HCT116 (cell line): ENCODE results near the gene CALCA. TPM values are rescaled to one million over a fixed set of nuclear protein-coding genes. Genes with fewer than 3 reads are reported as not detected.

Experiments
- ATAC-seq: fragments of 200-7000 bp; cut with Tn5 transposase; 2 replicates; pipeline ENCODE4 v1.9.1; 2020; ENCODE audit warnings: mild to moderate bottlenecking, moderate library complexity
- BruUV-seq: library from RNA; stranded (reverse); fragments of 400-500 nt; replicated peaks from 2 replicates; lab custom pipeline; 2021; lab: Mats Ljungman, UMichigan
- CTCF ChIA-PET: fragments of 300-600 bp; sonication (Branson Sonifier 250); formaldehyde crosslinking; loops from one replicate; lab custom pipeline; 2021; ENCODE audit warnings: antibody characterized with exemption; lab: Charles Lee
- POLR2A ChIA-PET: fragments of 300-600, 350-600 bp; sonication (Branson Sonifier 250); formaldehyde crosslinking; loops from one replicate; lab custom pipeline; 2021; ENCODE audit warnings: antibody characterized with exemption; lab: Charles Lee
- RAD21 ChIA-PET, 2 experiments: fragments of 300-600 bp; sonication (Branson Sonifier 250); formaldehyde crosslinking; loops; one replicate each; lab custom pipeline; 2023; ENCODE audit warnings: low total read pairs in 2 of 2; ENCODE audit not compliant: uncharacterized antibody in 2 of 2, unreplicated experiment in 2 of 2, low non-redundant PET in 1 of 2; lab: Charles Lee
- DNase-seq: peaks from one replicate; pipeline ENCODE4 v3.0.0-alpha.2; 2010; ENCODE audit warnings: low read depth, low spot score
- H2AFZ ChIP-seq: fragments of 200-600 bp; shearing (Covaris generic), sonication (generic); 2 replicates; pipeline ENCODE4 v1.6.1; 2017; ENCODE audit warnings: low read depth, mixed run types, mixed read lengths, antibody characterized with exemption, low read length; ENCODE audit not compliant: poor library complexity, severe bottlenecking
- H3K27ac ChIP-seq: 2 replicates; pipeline ENCODE4 v1.5.1; 2012; ENCODE audit warnings: low read depth, low read length
- H3K27me3 ChIP-seq: fragments of 200-600 bp; sonication (generic); 2 replicates; pipeline ENCODE4 v1.6.1; 2016; ENCODE audit warnings: mixed run types, low read length, mixed read lengths; ENCODE audit not compliant: insufficient read depth
- H3K36me3 ChIP-seq, 2 experiments: fragments of 200-500 bp in 1 of 2; fragments of 200-600 bp in 1 of 2; sonication (Bioruptor generic) in 1 of 2; sonication (generic) in 1 of 2; 2 replicates each; pipeline versions ENCODE4 v1.5.1 to v1.6.1; 2014 to 2016; ENCODE audit warnings: low read length in 2 of 2, inconsistent platforms in 1 of 2, mixed read lengths in 1 of 2, mixed run types in 1 of 2; ENCODE audit not compliant: insufficient read depth in 2 of 2, control insufficient read depth in 1 of 2
- H3K4me1 ChIP-seq, 2 experiments: fragments of 200-600 bp in 1 of 2; sonication (generic) in 1 of 2; 2 replicates each; pipeline versions ENCODE4 v1.5.1 to v1.6.1; 2012 to 2017; ENCODE audit warnings: low read length in 2 of 2, inconsistent platforms in 1 of 2, mild to moderate bottlenecking in 1 of 2, mixed read lengths in 1 of 2, mixed run types in 1 of 2, moderate library complexity in 1 of 2; ENCODE audit not compliant: insufficient read depth in 2 of 2, control insufficient read depth in 1 of 2
- H3K4me2 ChIP-seq: fragments of 200-600 bp; sonication (generic); 2 replicates; pipeline ENCODE4 v1.6.1; 2017; ENCODE audit warnings: mixed run types, low read length, mixed read lengths
- H3K4me3 ChIP-seq, 2 experiments: fragments of 200-600 bp in 1 of 2; sonication (generic) in 1 of 2; replicated peaks in 1 of 2; 2 replicates each; pipeline ENCODE4 v1.5.1; 2011 to 2016; ENCODE audit warnings: low read length in 2 of 2, control low read depth in 1 of 2, low read depth in 1 of 2, mild to moderate bottlenecking in 1 of 2, mixed read lengths in 1 of 2, mixed run types in 1 of 2
- H3K79me2 ChIP-seq: fragments of 200-600 bp; sonication (generic); 2 replicates; pipeline ENCODE4 v1.6.1; 2017; ENCODE audit warnings: mild to moderate bottlenecking, mixed run types, low read length, moderate library complexity, mixed read lengths; ENCODE audit not compliant: insufficient read depth
- H3K9ac ChIP-seq: fragments of 200-600 bp; sonication (generic); 2 replicates; pipeline ENCODE4 v1.6.1; 2016; ENCODE audit warnings: low read length, mixed read lengths
- H3K9me2 ChIP-seq: fragments of 200-600 bp; sonication (generic), shearing (Covaris generic); 2 replicates; pipeline ENCODE4 v1.6.1; 2017; ENCODE audit warnings: mixed run types, mild to moderate bottlenecking, moderate library complexity; ENCODE audit not compliant: insufficient read depth
- H3K9me3 ChIP-seq, 2 experiments: fragments of 200-500 bp in 1 of 2; fragments of 200-600 bp in 1 of 2; sonication (Bioruptor generic) in 1 of 2; sonication (generic) in 1 of 2; 2 replicates each; pipeline ENCODE4 v1.6.1; 2014 to 2017; ENCODE audit warnings: low read length in 2 of 2, mixed read lengths in 2 of 2, inconsistent platforms in 1 of 2, low read depth in 1 of 2, mild to moderate bottlenecking in 1 of 2, mixed run types in 1 of 2, moderate library complexity in 1 of 2; ENCODE audit not compliant: control insufficient read depth in 1 of 2, insufficient read depth in 1 of 2
- H4K20me1 ChIP-seq: fragments of 200-600 bp; sonication (generic), shearing (Covaris generic); 2 replicates; pipeline ENCODE4 v1.6.1; 2017; ENCODE audit warnings: mixed run types, mild to moderate bottlenecking, moderate library complexity; ENCODE audit not compliant: insufficient read depth
- CEBPB ChIP-seq: IDR thresholded peaks from 2 replicates; pipeline ENCODE4 v1.6.1; 2012; ENCODE audit warnings: low read depth
- FOSL1 ChIP-seq: IDR thresholded peaks from 2 replicates; pipeline ENCODE4 v1.6.1; 2012; ENCODE audit warnings: low read depth
- MAX ChIP-seq: IDR thresholded peaks from 2 replicates; pipeline ENCODE4 v1.6.1; 2012
- REST ChIP-seq: IDR thresholded peaks from 2 replicates; pipeline ENCODE4 v1.6.1; 2012; ENCODE audit warnings: low read depth
- SP1 ChIP-seq: IDR thresholded peaks from 2 replicates; pipeline ENCODE4 v1.6.1; 2012; ENCODE audit warnings: low read depth
- TCF7L2 ChIP-seq: IDR thresholded peaks from 2 replicates; pipeline ENCODE4 v1.7.0; 2011; ENCODE audit warnings: borderline replicate concordance, inconsistent platforms; ENCODE audit not compliant: insufficient read depth, insufficient read length; ENCODE audit errors: extremely low read depth
- YY1 ChIP-seq: IDR thresholded peaks from 2 replicates; pipeline ENCODE4 v1.6.1; 2011; ENCODE audit warnings: low read length, low read depth, moderate library complexity, mild to moderate bottlenecking; ENCODE audit not compliant: insufficient replicate concordance; ENCODE audit errors: extremely low read depth
- ZNF274 ChIP-seq: fragments of 200-500 bp; sonication (Bioruptor generic); IDR thresholded peaks from 2 replicates; pipeline ENCODE4 v1.6.1; 2014; ENCODE audit warnings: mild to moderate bottlenecking, low read depth, low read length, inconsistent platforms
- intact Hi-C: fragments of 100-400 bp; cut with micrococcal nuclease; formaldehyde crosslinking; loops from 2 replicates; pipeline ENCODE4 v1.10.0; 2022
- total RNA-seq: library from RNA; stranded (reverse); gene quantifications from one replicate; pipeline ENCODE4 v1.2.1, GENCODE V29; 2021; ENCODE audit not compliant: unreplicated experiment
- TF ChIP-seq, protein P1 (sequence below): IDR thresholded peaks from 2 replicates; pipeline ENCODE4 v1.6.1; 2012
- TF ChIP-seq, protein P2 (sequence below): IDR thresholded peaks from 2 replicates; pipeline ENCODE4 v1.6.1; 2011; ENCODE audit warnings: mild to moderate bottlenecking, low read length, moderate library complexity; ENCODE audit not compliant: insufficient replicate concordance; ENCODE audit errors: extremely low read depth
- TF ChIP-seq, protein P3 (sequence below), 3 experiments: fragments of 200-600 bp in 1 of 3; sonication (generic) in 1 of 3; IDR thresholded peaks in 2 of 3; conservative IDR thresholded peaks in 1 of 3; 2 replicates each; pipeline ENCODE4 v1.5.1; 2012 to 2017; ENCODE audit warnings: low read depth in 2 of 3, low read length in 2 of 3, antibody characterized with exemption in 1 of 3, borderline replicate concordance in 1 of 3, control low read depth in 1 of 3, mild to moderate bottlenecking in 1 of 3, mixed read lengths in 1 of 3, mixed run types in 1 of 3, moderate library complexity in 1 of 3; ENCODE audit not compliant: insufficient read depth in 1 of 3

CALCA gene
- total RNA-seq, 1 experiment from 2014 or later: not detected

DNA sequence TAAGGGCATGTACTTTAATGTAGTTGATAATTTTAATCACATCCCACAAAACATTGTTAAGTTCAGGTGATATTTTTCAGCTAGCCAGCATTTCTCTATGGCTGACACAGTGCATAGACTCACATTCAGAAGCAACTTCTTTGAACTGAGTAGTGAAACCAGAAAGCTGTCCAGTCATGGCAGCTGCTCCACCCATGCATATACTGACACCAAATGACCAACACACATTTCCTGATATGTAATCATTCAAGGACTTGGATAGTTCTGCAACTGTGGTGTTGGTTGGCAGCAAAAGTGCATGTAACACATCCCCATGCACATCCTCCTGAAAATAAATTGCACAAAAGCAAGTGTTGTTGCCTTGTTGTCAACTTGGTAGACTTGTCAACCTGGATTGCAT, 39.7 kb downstream of the CALCA start:
- no peak overlapping the region for H3K27ac ChIP-seq
- H3K9me3 ChIP-seq: no peaks in the 10 kb centered on the region
- BruUV-seq: no TSS peak
- H4K20me1 ChIP-seq: no peaks in the 10 kb centered on the region
- intact Hi-C loops: no loop called here
- no peak for TF ChIP-seq SP1
- TF ChIP-seq, protein P1, sequence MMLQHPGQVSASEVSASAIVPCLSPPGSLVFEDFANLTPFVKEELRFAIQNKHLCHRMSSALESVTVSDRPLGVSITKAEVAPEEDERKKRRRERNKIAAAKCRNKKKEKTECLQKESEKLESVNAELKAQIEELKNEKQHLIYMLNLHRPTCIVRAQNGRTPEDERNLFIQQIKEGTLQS: no peak
- no peak overlapping the region for H2AFZ ChIP-seq
- no peaks in the 10 kb centered on the region for H3K9me2 ChIP-seq
- ChIA-PET RAD21 (no interaction called here), CTCF (no interaction called here), POLR2A (no interaction called here)
- no peak for ATAC-seq
- H3K9ac ChIP-seq: no peak overlapping the region
- no peak overlapping the region for H3K4me2 ChIP-seq
- H3K4me1 ChIP-seq: no peaks in the 10 kb centered on the region
- H3K4me3 ChIP-seq: no peak overlapping the region
- no peaks in the 10 kb centered on the region for H3K36me3 ChIP-seq
- DNase-seq: no peak
- no peaks in the 10 kb centered on the region for H3K79me2 ChIP-seq
- H3K27me3 ChIP-seq: peaks cover 5% of the 10 kb centered on the region; the same call in 1 of the 2 replicates

DNA sequence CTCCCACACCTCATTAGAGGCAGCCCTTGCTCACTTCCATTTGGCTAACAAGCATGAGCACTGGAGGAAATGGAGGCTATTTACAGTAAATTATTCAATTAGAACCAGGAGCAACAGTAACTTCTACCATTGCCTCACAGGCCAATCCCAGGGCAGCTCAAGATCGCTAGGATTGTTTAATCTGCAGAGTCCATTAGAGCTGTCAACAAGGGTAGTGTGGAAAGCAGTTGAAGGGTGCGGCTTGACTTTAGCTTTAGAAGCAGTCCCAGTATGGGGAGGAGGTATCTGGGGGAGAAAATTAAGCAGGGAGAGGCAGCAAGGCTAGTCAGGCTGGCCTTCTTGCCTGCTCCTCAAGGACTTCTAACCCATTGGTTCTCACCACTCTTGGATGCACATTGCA, 41.8 kb downstream of the CALCA start:
- Histone ChIP-seq H3K36me3 (no peaks in the 10 kb centered on the region), H3K27ac (no peak overlapping the region), H3K27me3 (peaks cover 5% of the 10 kb centered on the region; the same call in 1 of the 2 replicates), H3K9me2 (no peaks in the 10 kb centered on the region), H3K4me2 (no peak overlapping the region), H3K4me3 (no peak overlapping the region), H3K9me3 (no peaks in the 10 kb centered on the region), H3K79me2 (no peaks in the 10 kb centered on the region), H3K4me1 (no peaks in the 10 kb centered on the region), H3K9ac (no peak overlapping the region), H2AFZ (no peak overlapping the region), H4K20me1 (no peaks in the 10 kb centered on the region)
- POLR2A ChIA-PET: no interaction called here
- BruUV-seq: no TSS peak
- intact Hi-C loops: no loop called here
- CTCF ChIA-PET: no interaction called here
- DNase-seq: no peak
- RAD21 ChIA-PET: no interaction called here
- no peak for ATAC-seq
- TF ChIP-seq, protein P2, sequence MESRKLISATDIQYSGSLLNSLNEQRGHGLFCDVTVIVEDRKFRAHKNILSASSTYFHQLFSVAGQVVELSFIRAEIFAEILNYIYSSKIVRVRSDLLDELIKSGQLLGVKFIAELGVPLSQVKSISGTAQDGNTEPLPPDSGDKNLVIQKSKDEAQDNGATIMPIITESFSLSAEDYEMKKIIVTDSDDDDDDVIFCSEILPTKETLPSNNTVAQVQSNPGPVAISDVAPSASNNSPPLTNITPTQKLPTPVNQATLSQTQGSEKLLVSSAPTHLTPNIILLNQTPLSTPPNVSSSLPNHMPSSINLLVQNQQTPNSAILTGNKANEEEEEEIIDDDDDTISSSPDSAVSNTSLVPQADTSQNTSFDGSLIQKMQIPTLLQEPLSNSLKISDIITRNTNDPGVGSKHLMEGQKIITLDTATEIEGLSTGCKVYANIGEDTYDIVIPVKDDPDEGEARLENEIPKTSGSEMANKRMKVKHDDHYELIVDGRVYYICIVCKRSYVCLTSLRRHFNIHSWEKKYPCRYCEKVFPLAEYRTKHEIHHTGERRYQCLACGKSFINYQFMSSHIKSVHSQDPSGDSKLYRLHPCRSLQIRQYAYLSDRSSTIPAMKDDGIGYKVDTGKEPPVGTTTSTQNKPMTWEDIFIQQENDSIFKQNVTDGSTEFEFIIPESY: no peak
- TF ChIP-seq CEBPB (no peak), MAX (no peak), SP1 (no peak), YY1 (no peak), TCF7L2 (no peak), ZNF274 (no peak), FOSL1 (no peak), REST (no peak)
- TF ChIP-seq, protein P3, sequence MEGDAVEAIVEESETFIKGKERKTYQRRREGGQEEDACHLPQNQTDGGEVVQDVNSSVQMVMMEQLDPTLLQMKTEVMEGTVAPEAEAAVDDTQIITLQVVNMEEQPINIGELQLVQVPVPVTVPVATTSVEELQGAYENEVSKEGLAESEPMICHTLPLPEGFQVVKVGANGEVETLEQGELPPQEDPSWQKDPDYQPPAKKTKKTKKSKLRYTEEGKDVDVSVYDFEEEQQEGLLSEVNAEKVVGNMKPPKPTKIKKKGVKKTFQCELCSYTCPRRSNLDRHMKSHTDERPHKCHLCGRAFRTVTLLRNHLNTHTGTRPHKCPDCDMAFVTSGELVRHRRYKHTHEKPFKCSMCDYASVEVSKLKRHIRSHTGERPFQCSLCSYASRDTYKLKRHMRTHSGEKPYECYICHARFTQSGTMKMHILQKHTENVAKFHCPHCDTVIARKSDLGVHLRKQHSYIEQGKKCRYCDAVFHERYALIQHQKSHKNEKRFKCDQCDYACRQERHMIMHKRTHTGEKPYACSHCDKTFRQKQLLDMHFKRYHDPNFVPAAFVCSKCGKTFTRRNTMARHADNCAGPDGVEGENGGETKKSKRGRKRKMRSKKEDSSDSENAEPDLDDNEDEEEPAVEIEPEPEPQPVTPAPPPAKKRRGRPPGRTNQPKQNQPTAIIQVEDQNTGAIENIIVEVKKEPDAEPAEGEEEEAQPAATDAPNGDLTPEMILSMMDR (IDR thresholded peaks at IDR 0.05 in 2 of 3, conservative IDR thresholded peaks at IDR 0.05 in 1 of 3; ENCODE audit: borderline replicate concordance in 1 of 3, insufficient read depth in 1 of 3, low read depth in 2 of 3, low read length in 2 of 3): no peak
